ENCODE results near the gene ASZ1. TPM values are rescaled to one million over a fixed set of nuclear protein-coding genes. Genes with fewer than 3 reads are reported as not detected.
A peak's percentile ranks its signal among the peaks of the same experiment; 100 is the strongest.

Gene ASZ1
- total RNA-seq, 1 donor from 2014 or later, result not detected

GRCh38 chr7:117399820-117400422 is 27.4 kb downstream of the ASZ1 start:
- peak; percentile 42 for TF ChIP-seq CTCF (IDR thresholded peaks at IDR 0.05)
- ATAC-seq (no peak), DNase-seq (no peak)
- no peaks in the 10 kb centered on the region for H3K9me3 ChIP-seq
- no peaks in the 10 kb centered on the region for H3K36me3 ChIP-seq
- intact Hi-C loops (cut with DNase I), result no loop called here
- H3K27ac ChIP-seq, result no peak overlapping the region
- no peaks in the 10 kb centered on the region for H3K27me3 ChIP-seq
- no peaks in the 10 kb centered on the region for H3K4me1 ChIP-seq
- H3K4me3 ChIP-seq, result no peak overlapping the region

DNA sequence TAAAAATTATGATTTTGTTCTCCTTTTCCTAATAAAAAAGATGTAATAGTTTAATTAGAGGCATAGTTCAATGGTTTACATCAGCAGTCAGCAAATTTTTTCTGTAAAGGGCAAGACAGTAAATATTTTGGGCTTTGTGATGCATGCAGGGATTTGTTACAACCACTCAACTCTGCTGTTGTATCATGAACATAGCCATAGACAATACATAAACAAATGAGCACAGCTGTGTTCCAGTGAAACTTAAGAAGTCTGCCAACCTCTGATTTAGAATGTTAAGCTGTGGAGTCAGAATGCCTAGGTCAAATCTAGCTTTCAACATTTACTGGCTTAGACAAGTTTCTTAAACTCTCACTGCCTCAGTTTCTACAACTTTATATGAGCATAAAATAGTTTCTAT is 31.6 kb downstream of the ASZ1 start:
- TF ChIP-seq CTCF (IDR thresholded peaks at IDR 0.05), result no peak
- no peaks in the 10 kb centered on the region for H3K4me1 ChIP-seq
- intact Hi-C loops (cut with DNase I), result no loop called here
- no peaks in the 10 kb centered on the region for H3K9me3 ChIP-seq
- no peak overlapping the region for H3K4me3 ChIP-seq
- no peaks in the 10 kb centered on the region for H3K36me3 ChIP-seq
- DNase-seq, result no peak
- H3K27me3 ChIP-seq, result no peaks in the 10 kb centered on the region
- H3K27ac ChIP-seq, result no peak overlapping the region
- ATAC-seq, result no peak

DNA sequence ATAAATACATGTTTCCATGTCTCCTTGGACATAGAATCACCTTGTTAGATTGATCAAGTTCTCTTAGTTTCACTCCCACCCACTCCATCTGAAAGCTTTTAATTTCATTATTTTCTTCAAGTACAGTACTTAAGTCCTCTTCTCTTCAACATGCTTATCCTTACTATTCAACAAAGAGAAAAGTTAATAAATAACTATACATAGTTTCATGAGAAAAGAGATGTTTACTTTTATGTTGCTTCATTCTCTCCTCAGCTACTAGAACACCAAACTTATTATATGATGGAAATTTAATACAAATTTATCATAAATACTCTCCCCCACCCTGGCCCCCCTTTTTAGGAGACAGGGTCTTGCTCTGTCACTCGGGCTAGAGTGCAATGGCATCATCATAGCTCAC is 33.5 kb downstream of the ASZ1 start:
- ATAC-seq (no peak), DNase-seq (no peak)
- no peak overlapping the region for H3K4me3 ChIP-seq
- no peaks in the 10 kb centered on the region for H3K4me1 ChIP-seq
- no peak for TF ChIP-seq CTCF (IDR thresholded peaks at IDR 0.05)
- no peaks in the 10 kb centered on the region for H3K36me3 ChIP-seq
- H3K9me3 ChIP-seq, result no peaks in the 10 kb centered on the region
- no peak overlapping the region for H3K27ac ChIP-seq
- intact Hi-C loops (cut with DNase I), result no loop called here
- no peaks in the 10 kb centered on the region for H3K27me3 ChIP-seq

- no peaks in the 10 kb centered on the region for H3K4me1 ChIP-seq
- intact Hi-C loops (cut with DNase I), result no loop called here
- no peak for ATAC-seq
- no peak overlapping the region for H3K4me3 ChIP-seq
- peaks cover 7% of the 10 kb centered on the region for H3K9me3 ChIP-seq
- H3K27ac ChIP-seq, result no peak overlapping the region
- no peak for DNase-seq
- no peaks in the 10 kb centered on the region for H3K36me3 ChIP-seq
- no peaks in the 10 kb centered on the region for H3K27me3 ChIP-seq
- TF ChIP-seq CTCF (IDR thresholded peaks at IDR 0.05), result no peak
These were observed 37.4 kb downstream of the ASZ1 start for GRCh38 chr7:117389871-117390270.

DNA sequence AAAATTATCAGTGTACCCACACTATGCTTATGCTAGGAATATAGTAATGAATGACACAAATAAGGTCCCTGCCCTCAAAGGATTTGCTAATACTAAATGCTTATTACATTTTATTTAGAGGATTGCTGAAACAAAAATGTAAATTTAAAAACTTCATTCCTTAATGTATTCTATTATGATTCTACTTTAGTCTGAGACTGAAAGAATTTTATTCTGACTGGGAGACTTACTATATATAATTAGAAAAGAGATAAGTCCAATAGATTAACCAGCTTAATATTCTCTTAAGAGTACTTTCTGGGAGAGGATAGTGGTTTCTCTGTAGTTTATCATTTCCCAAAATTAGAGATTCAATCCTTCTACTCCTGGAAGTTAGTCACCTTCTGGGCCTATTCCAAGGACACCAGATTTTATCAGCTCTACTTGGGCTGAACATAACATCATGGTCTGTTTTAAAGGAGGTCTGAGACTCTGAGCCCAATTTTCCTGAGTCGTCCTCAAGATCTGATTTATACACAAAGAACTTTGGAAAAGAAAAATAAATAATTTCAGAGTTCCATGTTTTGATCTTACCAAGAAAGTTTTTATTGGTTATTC is 41.1 kb downstream of the ASZ1 start:
- Histone ChIP-seq H3K9me3 (peaks cover 7% of the 10 kb centered on the region), H3K27ac (no peak overlapping the region), H3K4me3 (no peak overlapping the region), H3K27me3 (no peaks in the 10 kb centered on the region), H3K36me3 (no peaks in the 10 kb centered on the region), H3K4me1 (no peaks in the 10 kb centered on the region)
- DNase-seq (no peak), ATAC-seq (no peak)
- TF ChIP-seq CTCF (IDR thresholded peaks at IDR 0.05), result no peak
- intact Hi-C loops (cut with DNase I), result no loop called here

Measured in upper lobe of right lung (tissue), 1 donor.